ENCODE data around the gene PGAM5. TPM values are rescaled to one million over a fixed set of nuclear protein-coding genes. Genes with fewer than 3 reads are reported as not detected.
A peak's percentile ranks its signal among the peaks of the same experiment; 100 is the strongest.

Gene PGAM5
- total and polyA plus RNA-seq, 2 of the 13 experiments (the other 11 are each of a cell fraction or from before 2014, with no cell fraction given) = 18.0 to 77.9 TPM

DNA sequence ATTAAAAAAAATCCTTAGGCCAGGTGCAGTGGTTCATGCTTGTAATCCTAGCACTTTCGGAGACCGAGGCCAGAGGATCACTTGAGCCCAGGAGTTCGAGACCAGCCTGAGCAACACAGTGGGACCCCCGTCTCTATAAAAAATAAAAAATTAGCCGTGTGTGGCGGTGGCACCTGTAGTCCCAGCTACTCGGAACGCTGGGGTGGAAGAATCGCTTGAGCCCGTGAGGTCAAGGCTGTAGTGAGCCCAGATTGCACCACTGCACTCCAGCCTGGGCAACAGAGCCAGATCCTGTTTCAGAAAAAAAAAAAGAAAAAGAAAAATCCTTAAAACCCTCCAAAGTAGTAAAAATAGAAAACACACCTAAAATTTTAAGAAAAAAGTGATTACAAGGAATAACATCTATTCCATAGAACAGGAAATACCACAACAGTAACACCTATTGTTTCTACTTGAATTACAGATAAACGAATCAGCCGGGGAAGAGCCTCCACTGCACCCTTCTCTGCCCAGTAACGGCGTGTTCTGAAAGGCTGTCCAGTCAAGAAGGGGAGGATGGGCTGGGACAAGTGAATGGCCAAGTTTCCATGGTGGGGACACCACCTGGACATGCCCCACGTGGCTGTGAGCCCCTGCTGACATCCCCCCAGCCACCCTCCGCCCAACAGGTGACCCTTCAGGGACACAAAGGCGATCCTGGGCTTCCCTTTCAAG is 41.3 kb upstream of the PGAM5 start (continued):
- TF ChIP-seq, protein P1, sequence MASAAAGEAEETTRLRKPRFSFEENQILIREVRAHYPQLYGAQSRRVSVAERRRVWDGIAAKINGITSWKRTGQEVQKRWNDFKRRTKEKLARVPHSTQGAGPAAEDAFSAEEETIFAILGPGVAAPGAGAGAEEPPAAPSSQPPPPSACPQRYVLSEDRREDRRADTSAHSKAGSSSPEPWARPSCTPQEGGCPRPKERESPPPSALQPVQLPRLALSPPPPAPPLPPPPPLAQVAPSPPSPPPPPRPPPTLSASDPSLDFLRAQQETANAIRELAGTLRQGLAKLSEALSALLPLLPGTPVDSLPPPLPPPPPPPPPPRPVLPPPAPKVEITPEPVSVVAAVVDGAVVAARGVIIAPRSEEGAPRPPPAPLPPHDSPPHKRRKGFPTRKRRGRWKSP (CRISPR knock-in tag; IDR thresholded peaks at IDR 0.05) = no peak
- TF ChIP-seq EHMT2 (IDR thresholded peaks at IDR 0.05; ENCODE audit: borderline replicate concordance, low read depth, low read length) = no peak
- TF ChIP-seq ZNF274 (CRISPR knock-in tag; IDR thresholded peaks at IDR 0.05) = no peak
- TF ChIP-seq ZNF670 (CRISPR knock-in tag; IDR thresholded peaks at IDR 0.05; ENCODE audit: borderline replicate concordance) = no peak
- no peak for TF ChIP-seq ZNF510 (CRISPR knock-in tag; IDR thresholded peaks at IDR 0.05; ENCODE audit: low read depth)
- TF ChIP-seq SCMH1 (CRISPR knock-in tag; IDR thresholded peaks at IDR 0.05; ENCODE audit: borderline replicate concordance) = no peak
- TF ChIP-seq, protein P2, sequence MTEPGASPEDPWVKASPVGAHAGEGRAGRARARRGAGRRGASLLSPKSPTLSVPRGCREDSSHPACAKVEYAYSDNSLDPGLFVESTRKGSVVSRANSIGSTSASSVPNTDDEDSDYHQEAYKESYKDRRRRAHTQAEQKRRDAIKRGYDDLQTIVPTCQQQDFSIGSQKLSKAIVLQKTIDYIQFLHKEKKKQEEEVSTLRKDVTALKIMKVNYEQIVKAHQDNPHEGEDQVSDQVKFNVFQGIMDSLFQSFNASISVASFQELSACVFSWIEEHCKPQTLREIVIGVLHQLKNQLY (CRISPR knock-in tag; IDR thresholded peaks at IDR 0.05) = no peak
- no peak for TF ChIP-seq BRD4 (CRISPR knock-in tag; IDR thresholded peaks at IDR 0.05)
- no peak for TF ChIP-seq POLR2G (IDR thresholded peaks at IDR 0.05; ENCODE audit: low read depth, low read length)
- no peak for TF ChIP-seq RBM39 (IDR thresholded peaks at IDR 0.05; ENCODE audit: low read depth, low read length, poor library complexity, severe bottlenecking)
- no peak for TF ChIP-seq PHF20 (CRISPR knock-in tag; IDR thresholded peaks at IDR 0.05)

DNA sequence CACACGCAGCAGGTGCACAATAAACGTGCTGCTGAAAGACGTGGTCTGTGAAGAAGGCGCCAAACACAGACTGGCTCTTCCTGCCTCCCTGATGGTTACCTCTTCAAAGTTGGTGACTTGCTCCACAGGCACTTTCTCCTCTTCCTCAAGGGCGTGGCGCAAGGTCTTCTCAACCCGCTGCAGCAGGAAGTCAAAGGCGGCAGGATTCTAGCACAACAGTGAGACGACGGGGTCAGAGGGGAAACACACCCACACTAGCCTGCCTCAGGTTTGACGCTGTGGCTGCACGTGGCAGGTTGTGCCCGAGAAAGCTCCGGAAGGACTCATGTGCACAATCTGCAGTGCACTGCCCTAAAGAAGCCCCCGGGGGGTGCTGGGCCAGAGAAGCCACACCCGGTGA is 38.5 kb upstream of the PGAM5 start:
- Histone ChIP-seq H2AFZ (ENCODE audit: low read length) (no peak overlapping the region), H3K27ac (ENCODE audit: extremely low read length, insufficient read depth, low read length) (no peak overlapping the region), H3K4me2 (ENCODE audit: low read depth, low read length) (no peak overlapping the region), H3K4me3 (replicated peaks in 1 of 3; ENCODE audit: insufficient read depth in 1 of 3, low read depth in 2 of 3, low read length in 3 of 3) (no peak overlapping the region), H3K79me2 (ENCODE audit: insufficient read depth, low read length) (no peaks in the 10 kb centered on the region), H4K20me1 (ENCODE audit: insufficient read depth, low read length) (no peaks in the 10 kb centered on the region), H3K9ac (ENCODE audit: insufficient read depth, low read depth, low read length) (no peak overlapping the region), H3K9me3 (ENCODE audit: low read length) (no peaks in the 10 kb centered on the region), H3K36me3 (replicated peaks in 1 of 2; ENCODE audit: control insufficient read depth in 1 of 2, insufficient read depth in 2 of 2, low read length in 2 of 2) (peaks cover 35 to 75% of the 10 kb centered on the region in 2 experiments), H3K4me1 (ENCODE audit: insufficient read depth, low read length) (no peaks in the 10 kb centered on the region), H3K27me3 (ENCODE audit: control insufficient read depth in 1 of 2, insufficient read depth in 2 of 2, low read length in 2 of 2) (no peaks in the 10 kb centered on the region)
- CTCF ChIA-PET (ENCODE audit: low intra/inter-chr PET ratio, low total read pairs) = no interaction called here
- intact Hi-C loops (cut with micrococcal nuclease; ENCODE audit: unreplicated experiment) (no loop called here), in situ Hi-C loops (cut with HindIII; ENCODE audit: extremely low pct_ligation_motif_present, low pct_unique_long_range_greater_than_20kb) (no loop called here)
- FAIRE-seq (no peak), ATAC-seq (no peak), DNase-seq (ENCODE audit: low spot score) (no peak)
- no TSS peak for BruUV-seq (replicated peaks)
- TF ChIP-seq RBM22 (optimal IDR thresholded peaks at IDR 0.05; ENCODE audit: low read length) (peak; percentile 40), KMT2A (CRISPR knock-in tag; IDR thresholded peaks at IDR 0.05) (no peak)
- POLR2A ChIA-PET = no interaction called here
- 97% methylated on average over 14 of the region's 16 CpGs for WGBS (ENCODE audit: low lambda C conversion rate)
